Coronary artery (tissue), 2 donors: ENCODE data around the gene NTNG1.

ENCODE experiments used
- DNase-seq: peaks from one replicate; pipeline ENCODE4 v3.0.0-alpha.2; 2017; ENCODE audit warnings: low spot score
- H3K27ac ChIP-seq, 2 donors: fragments of 200-600 bp; sonication (generic); one replicate each; pipeline ENCODE4 v1.5.1; 2016 to 2019
- H3K4me3 ChIP-seq: fragments of 200-600 bp; sonication (generic); 2 replicates; pipeline ENCODE4 v1.5.1; 2016; ENCODE audit warnings: mild to moderate bottlenecking, moderate library complexity
- TF ChIP-seq, protein P1 (sequence below): fragments of 200-600 bp; sonication (generic); IDR thresholded peaks from one replicate; pipeline ENCODE4 v1.5.1; 2019; ENCODE audit warnings: antibody characterized with exemption

NTNG1 gene

DNA sequence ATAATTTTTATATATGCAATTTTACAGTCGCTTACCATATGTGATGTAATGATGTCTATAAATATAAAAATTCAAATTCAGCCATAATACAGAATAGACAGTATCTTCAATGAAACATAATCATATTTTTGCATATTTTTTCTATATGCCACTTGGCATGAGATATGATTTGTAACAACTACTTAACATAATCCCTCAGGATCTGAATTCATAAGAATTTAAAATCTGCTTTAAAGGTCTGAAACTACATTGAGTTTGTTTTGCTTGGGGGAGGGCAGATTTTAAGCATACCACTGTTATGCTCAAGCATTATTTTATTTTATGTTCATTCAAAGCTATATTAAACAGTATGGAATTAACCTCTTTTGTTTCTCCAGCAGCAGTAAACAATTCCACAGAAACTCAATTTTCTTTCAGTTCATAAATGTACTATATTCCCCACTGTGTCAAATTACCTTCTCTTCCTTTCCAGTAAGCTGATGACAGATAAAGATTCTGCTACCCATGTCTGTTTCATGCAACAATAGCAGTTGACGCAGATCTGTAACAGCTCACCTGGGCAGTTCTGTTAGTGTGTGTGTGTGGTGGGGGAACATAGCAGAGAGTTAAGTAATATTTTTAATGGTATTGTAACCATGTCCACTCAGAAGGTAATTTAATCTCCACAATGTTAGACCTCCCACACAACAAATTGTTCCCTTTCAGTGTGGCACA lies 224.8 kb downstream of the NTNG1 start:
- TF ChIP-seq, protein P1, sequence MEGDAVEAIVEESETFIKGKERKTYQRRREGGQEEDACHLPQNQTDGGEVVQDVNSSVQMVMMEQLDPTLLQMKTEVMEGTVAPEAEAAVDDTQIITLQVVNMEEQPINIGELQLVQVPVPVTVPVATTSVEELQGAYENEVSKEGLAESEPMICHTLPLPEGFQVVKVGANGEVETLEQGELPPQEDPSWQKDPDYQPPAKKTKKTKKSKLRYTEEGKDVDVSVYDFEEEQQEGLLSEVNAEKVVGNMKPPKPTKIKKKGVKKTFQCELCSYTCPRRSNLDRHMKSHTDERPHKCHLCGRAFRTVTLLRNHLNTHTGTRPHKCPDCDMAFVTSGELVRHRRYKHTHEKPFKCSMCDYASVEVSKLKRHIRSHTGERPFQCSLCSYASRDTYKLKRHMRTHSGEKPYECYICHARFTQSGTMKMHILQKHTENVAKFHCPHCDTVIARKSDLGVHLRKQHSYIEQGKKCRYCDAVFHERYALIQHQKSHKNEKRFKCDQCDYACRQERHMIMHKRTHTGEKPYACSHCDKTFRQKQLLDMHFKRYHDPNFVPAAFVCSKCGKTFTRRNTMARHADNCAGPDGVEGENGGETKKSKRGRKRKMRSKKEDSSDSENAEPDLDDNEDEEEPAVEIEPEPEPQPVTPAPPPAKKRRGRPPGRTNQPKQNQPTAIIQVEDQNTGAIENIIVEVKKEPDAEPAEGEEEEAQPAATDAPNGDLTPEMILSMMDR, result no peak
- H3K27ac ChIP-seq, result no peak overlapping the region
- no peak for DNase-seq
- no peak overlapping the region for H3K4me3 ChIP-seq

DNA sequence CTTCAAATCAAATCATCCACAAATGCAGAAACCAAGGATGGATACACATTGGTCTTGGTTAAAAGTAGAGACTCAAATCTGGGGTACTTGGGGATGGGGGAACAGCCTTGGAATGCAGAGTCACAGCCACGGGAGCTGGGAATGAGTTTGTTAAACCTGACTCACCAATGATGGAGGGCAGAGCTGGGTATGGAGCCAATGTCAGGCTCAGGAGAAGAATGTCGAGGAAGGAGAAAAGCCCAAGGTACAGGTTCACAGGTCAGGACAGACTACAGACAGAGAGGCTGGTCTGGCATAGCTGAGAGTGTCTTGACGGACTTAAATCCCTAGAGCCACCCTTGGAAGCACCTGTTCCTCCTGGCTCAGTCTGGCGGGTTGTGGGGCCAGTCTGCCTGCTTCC lies 237.6 kb downstream of the NTNG1 start:
- no peak overlapping the region for H3K27ac ChIP-seq
- no peak overlapping the region for H3K4me3 ChIP-seq
- TF ChIP-seq, protein P1, result no peak
- DNase-seq, result no peak

DNA sequence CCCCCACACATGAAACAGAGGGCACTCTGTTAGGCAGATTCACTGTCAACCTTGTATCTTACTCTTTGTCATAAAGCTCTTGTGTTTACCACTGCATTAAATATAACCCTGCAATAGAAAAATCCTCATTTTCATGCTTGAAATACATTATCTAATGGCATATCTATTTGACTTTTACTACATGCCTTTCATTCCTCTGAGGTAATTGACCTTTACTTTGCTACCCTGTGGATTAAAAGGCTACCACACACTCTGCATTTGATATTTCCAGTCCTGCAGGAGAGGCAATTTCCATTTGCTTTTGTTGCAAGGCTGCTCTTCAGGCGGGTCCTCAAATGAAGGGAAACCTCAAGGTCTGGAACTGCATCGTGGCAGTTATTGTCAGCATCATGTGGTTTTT lies 238.0 kb downstream of the NTNG1 start:
- no peak overlapping the region for H3K27ac ChIP-seq
- H3K4me3 ChIP-seq, result no peak overlapping the region
- no peak for DNase-seq
- TF ChIP-seq, protein P1, result no peak

DNA sequence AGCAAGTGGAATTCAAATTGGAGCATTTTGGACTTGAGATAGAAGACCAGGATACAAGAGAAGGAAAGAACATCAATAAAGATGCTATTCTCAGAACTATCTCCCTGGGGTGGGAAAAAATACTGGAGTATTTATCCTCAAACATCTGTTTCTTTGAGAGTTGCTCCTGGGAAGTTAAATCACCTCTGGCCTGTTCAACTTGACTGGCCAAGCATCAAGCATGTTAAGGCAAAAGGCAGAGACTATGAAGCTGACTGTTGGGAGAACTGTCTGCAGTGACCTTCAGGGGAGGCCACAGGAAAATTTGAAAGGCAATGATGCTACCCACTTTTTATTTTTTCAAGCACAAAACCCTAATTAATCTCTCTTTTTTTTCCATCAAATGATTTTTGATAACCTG lies 239.0 kb downstream of the NTNG1 start:
- TF ChIP-seq, protein P1, result no peak
- no peak for DNase-seq
- H3K4me3 ChIP-seq, result no peak overlapping the region
- H3K27ac ChIP-seq, result no peak overlapping the region

DNA sequence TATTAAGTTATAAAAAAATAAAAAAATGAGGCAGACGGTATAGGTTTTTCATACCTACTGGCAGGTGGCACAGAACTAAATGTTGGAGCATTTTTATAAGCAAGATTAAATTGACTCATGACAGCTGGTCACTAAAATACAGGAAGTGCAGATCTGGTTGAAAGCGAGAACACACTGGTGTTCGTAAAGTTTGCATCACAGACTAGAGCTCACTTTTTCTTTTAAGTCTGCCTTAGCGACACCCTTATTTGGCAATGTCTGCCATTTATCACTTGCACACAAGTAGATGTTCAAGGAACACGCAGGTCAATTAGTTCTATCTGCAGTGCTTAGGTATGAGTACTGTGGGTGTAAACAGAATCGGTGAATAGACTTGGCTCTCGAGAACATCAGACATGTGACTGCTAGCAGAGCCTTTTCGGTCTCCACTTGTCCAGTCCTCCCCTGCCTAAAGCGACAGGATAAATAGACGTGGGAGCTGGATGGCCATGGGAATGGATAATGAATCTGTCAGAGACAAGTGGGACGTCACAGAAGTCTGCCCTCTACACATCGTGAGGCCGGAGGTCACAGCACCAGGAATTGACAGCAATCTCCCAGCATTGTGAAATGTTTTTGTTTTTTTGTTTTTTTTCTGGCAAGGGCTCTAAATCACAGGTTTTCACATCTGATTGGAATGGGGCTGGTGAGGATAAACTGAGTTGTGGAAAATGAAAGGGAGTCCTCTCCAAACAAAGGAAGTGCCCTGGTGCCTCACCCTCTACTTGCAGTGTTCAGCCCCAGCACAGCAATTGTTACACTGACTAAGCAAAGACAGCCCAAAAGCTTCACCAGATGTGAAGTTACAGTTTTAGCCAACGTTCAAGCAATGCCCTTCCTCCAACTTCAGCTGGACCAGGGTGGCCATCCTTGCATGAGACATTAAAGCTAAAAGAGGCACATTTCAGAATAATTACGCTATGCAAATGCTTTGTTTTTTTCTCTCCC lies 248.9 kb downstream of the NTNG1 start:
- H3K4me3 ChIP-seq, result no peak overlapping the region
- TF ChIP-seq, protein P1, result no peak
- DNase-seq, result no peak
- no peak overlapping the region for H3K27ac ChIP-seq

DNA sequence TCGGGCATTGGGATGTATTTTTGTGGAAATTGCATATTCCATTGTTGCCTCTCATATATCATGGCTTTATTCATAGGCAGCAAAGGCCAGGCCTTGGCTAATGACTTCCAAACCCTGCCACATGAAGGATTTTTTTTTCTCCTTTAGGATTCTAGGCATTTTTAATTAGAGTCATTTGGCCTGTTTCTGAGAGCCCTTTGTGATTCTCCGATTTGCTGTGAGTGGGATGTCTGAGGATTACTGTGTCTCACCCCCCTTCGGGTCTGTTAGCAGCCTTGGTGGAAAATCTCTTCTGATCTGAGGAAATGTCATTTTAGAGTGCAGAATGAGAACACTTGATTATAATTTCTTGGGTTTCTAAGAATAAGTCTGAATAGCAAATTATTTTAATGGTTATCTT lies 253.5 kb downstream of the NTNG1 start:
- TF ChIP-seq, protein P1, result no peak
- DNase-seq, result no peak
- H3K4me3 ChIP-seq, result no peak overlapping the region
- no peak overlapping the region for H3K27ac ChIP-seq
